ENCODE data around the gene SORCS2.

GRCh38 chr4:7777871-7778509, 585.7 kb downstream of the SORCS2 start:
- TF ChIP-seq IRF3 (IDR thresholded peaks at IDR 0.05; ENCODE audit: low read depth, low read length) (no peak), CTCF (IDR thresholded peaks at IDR 0.05) (no peak), ZBTB33 (IDR thresholded peaks at IDR 0.05; ENCODE audit: borderline replicate concordance, low read depth) (no peak), EP300 (IDR thresholded peaks at IDR 0.05; ENCODE audit: borderline replicate concordance in 1 of 2, low read depth in 1 of 2, low read length in 1 of 2) (no peak), GATA2 (CRISPR knock-in tag; IDR thresholded peaks at IDR 0.05) (no peak), TAF1 (IDR thresholded peaks at IDR 0.05; ENCODE audit: borderline replicate concordance, low read depth, low read length) (no peak), RFX5 (IDR thresholded peaks at IDR 0.05; ENCODE audit: low read length) (no peak), PBX3 (IDR thresholded peaks at IDR 0.05) (no peak), RAD21 (IDR thresholded peaks at IDR 0.05; ENCODE audit: low read length) (no peak), RXRA (IDR thresholded peaks at IDR 0.05; ENCODE audit: borderline replicate concordance, low read depth) (no peak)

Measured in SK-N-SH (cell line).